Type B pancreatic cell (in vitro differentiated cells): ENCODE measurements around the gene VWDE. TPM values are rescaled to one million over a fixed set of nuclear protein-coding genes. Genes with fewer than 3 reads are reported as not detected.

Experiments
- DNase-seq: peaks from one replicate; pipeline ENCODE4 v3.0.0; 2021; ENCODE audit warnings: mixed read lengths; ENCODE audit not compliant: unreplicated experiment; ENCODE audit errors: extremely low spot score
- H3K27ac Mint-ChIP-seq: 2 replicates; pipeline ENCODE4 v1.8.0; 2021; ENCODE audit warnings: mild to moderate bottlenecking, mixed read lengths
- H3K27me3 Mint-ChIP-seq: 2 replicates; pipeline ENCODE4 v1.8.0; 2021; ENCODE audit warnings: mixed read lengths
- H3K36me3 Mint-ChIP-seq: 2 replicates; pipeline ENCODE4 v1.8.0; 2021; ENCODE audit warnings: mixed read lengths
- H3K4me1 Mint-ChIP-seq: one replicate; pipeline ENCODE4 v1.8.0; 2021; ENCODE audit warnings: mixed read lengths; ENCODE audit not compliant: unreplicated experiment
- H3K4me3 Mint-ChIP-seq: 2 replicates; pipeline ENCODE4 v1.8.0; 2021; ENCODE audit warnings: mild to moderate bottlenecking, mixed read lengths
- H3K9me3 Mint-ChIP-seq: 2 replicates; pipeline ENCODE4 v1.8.0; 2021; ENCODE audit warnings: mixed read lengths
- CTCF ChIP-seq: fragments of 200-600 bp; sonication (generic); conservative IDR thresholded peaks from 2 replicates; pipeline ENCODE4 v1.5.0; 2021; ENCODE audit warnings: antibody characterized with exemption, mild to moderate bottlenecking
- total RNA-seq: library from RNA; stranded (reverse); gene quantifications from 2 replicates; pipeline ENCODE4 v1.2.1, GENCODE V29; 2021; ENCODE audit warnings: low replicate concordance

The VWDE gene
- total RNA-seq, 1 donor from 2014 or later: 2.1 TPM

- no peak for TF ChIP-seq CTCF
- Mint-ChIP-seq H3K36me3 (no peaks in the 10 kb centered on the region), H3K27ac (no peak overlapping the region), H3K27me3 (peaks cover 16% of the 10 kb centered on the region), H3K9me3 (no peaks in the 10 kb centered on the region), H3K4me1 (peaks cover 5% of the 10 kb centered on the region), H3K4me3 (no peak overlapping the region)
- DNase-seq: no peak
Observed at GRCh38 chr7:12436126-12436525, 32.5 kb upstream of the VWDE start.

- no peaks in the 10 kb centered on the region for H3K36me3 Mint-ChIP-seq
- no peak for DNase-seq
- peaks cover 26% of the 10 kb centered on the region for H3K27me3 Mint-ChIP-seq
- H3K9me3 Mint-ChIP-seq: no peaks in the 10 kb centered on the region
- no peak overlapping the region for H3K27ac Mint-ChIP-seq
- H3K4me3 Mint-ChIP-seq: no peak overlapping the region
- TF ChIP-seq CTCF: peak; percentile 73
- H3K4me1 Mint-ChIP-seq: peaks cover 5% of the 10 kb centered on the region
Observed at GRCh38 chr7:12434012-12434642, 30.5 kb upstream of the VWDE start.

GRCh38 chr7:12431886-12432556 is 28.4 kb upstream of the VWDE start:
- H3K4me3 Mint-ChIP-seq: no peak overlapping the region
- no peak overlapping the region for H3K27ac Mint-ChIP-seq
- peaks cover 3% of the 10 kb centered on the region for H3K36me3 Mint-ChIP-seq
- peaks cover 5% of the 10 kb centered on the region for H3K9me3 Mint-ChIP-seq
- H3K4me1 Mint-ChIP-seq: peaks cover 5% of the 10 kb centered on the region
- peaks cover 39% of the 10 kb centered on the region for H3K27me3 Mint-ChIP-seq
- no peak for DNase-seq
- TF ChIP-seq CTCF: no peak

- Mint-ChIP-seq H3K9me3 (peaks cover 5% of the 10 kb centered on the region), H3K4me3 (no peak overlapping the region), H3K4me1 (no peaks in the 10 kb centered on the region), H3K27me3 (peaks cover 47% of the 10 kb centered on the region), H3K36me3 (peaks cover 3% of the 10 kb centered on the region), H3K27ac (no peak overlapping the region)
- no peak for TF ChIP-seq CTCF
- no peak for DNase-seq
Observed at GRCh38 chr7:12425311-12425710, 21.6 kb upstream of the VWDE start.

- no peak overlapping the region for H3K27ac Mint-ChIP-seq
- TF ChIP-seq CTCF: no peak
- H3K9me3 Mint-ChIP-seq: peaks cover 5% of the 10 kb centered on the region
- H3K4me1 Mint-ChIP-seq: no peaks in the 10 kb centered on the region
- H3K4me3 Mint-ChIP-seq: no peak overlapping the region
- peaks cover 3% of the 10 kb centered on the region for H3K36me3 Mint-ChIP-seq
- no peak for DNase-seq
- H3K27me3 Mint-ChIP-seq: peaks cover 39% of the 10 kb centered on the region
Observed at GRCh38 chr7:12423997-12424745, 20.5 kb upstream of the VWDE start.
